KMS-11 (cell line): Measurements from ENCODE around the gene EEFSEC.

Experiments used
- H2AFZ ChIP-seq: fragments of 200-600 bp; sonication (generic); 2 replicates; pipeline ENCODE4 v1.6.1; 2016; ENCODE audit warnings: antibody characterized with exemption, mixed run types, low read depth
- H3K27ac ChIP-seq: fragments of 200-600 bp; sonication (generic); 2 replicates; pipeline ENCODE4 v1.6.1; 2016; ENCODE audit warnings: mild to moderate bottlenecking, mixed run types
- H3K27me3 ChIP-seq: fragments of 200-600 bp; sonication (generic); 2 replicates; pipeline ENCODE4 v1.6.1; 2017; ENCODE audit warnings: mild to moderate bottlenecking, low read depth, mixed run types, moderate library complexity; ENCODE audit not compliant: insufficient read depth
- H3K36me3 ChIP-seq: fragments of 200-600 bp; sonication (generic); 2 replicates; pipeline ENCODE4 v1.6.1; 2017; ENCODE audit warnings: mild to moderate bottlenecking, mixed run types; ENCODE audit not compliant: insufficient read depth
- H3K4me1 ChIP-seq: fragments of 200-600 bp; sonication (generic); 2 replicates; pipeline ENCODE4 v1.6.1; 2016; ENCODE audit warnings: mild to moderate bottlenecking, low read depth, mixed run types; ENCODE audit not compliant: poor library complexity, severe bottlenecking
- H3K4me2 ChIP-seq: fragments of 200-600 bp; sonication (generic); 2 replicates; pipeline ENCODE4 v1.7.0; 2016; ENCODE audit warnings: mild to moderate bottlenecking, mixed run types
- H3K4me3 ChIP-seq: fragments of 200-600 bp; sonication (generic); IDR thresholded peaks from 2 replicates; pipeline ENCODE4 v1.6.1; 2017; ENCODE audit warnings: low read depth, low read length, mixed read lengths; ENCODE audit not compliant: insufficient read depth
- H3K79me2 ChIP-seq: fragments of 200-600 bp; sonication (generic); 2 replicates; pipeline ENCODE4 v1.6.1; 2016; ENCODE audit warnings: low read depth, mixed run types; ENCODE audit not compliant: insufficient read depth
- H3K9ac ChIP-seq: fragments of 200-600 bp; sonication (generic); 2 replicates; pipeline ENCODE4 v1.6.1; 2016; ENCODE audit warnings: mild to moderate bottlenecking, mixed run types
- H4K20me1 ChIP-seq: fragments of 200-600 bp; sonication (generic); 2 replicates; pipeline ENCODE4 v1.6.1; 2016; ENCODE audit warnings: mild to moderate bottlenecking, mixed run types; ENCODE audit not compliant: insufficient read depth
- CTCF ChIP-seq: fragments of 200-600 bp; sonication (generic); conservative IDR thresholded peaks from 2 replicates; pipeline ENCODE4 v1.6.1; 2017; ENCODE audit warnings: low read depth, mild to moderate bottlenecking, antibody characterized with exemption, low read length, moderate library complexity, mixed read lengths

Gene EEFSEC

GRCh38 chr3:128278761-128279600 is 125.7 kb downstream of the EEFSEC start:
- Histone ChIP-seq H3K27me3 (no peaks in the 10 kb centered on the region), H3K36me3 (no peaks in the 10 kb centered on the region), H4K20me1 (no peaks in the 10 kb centered on the region), H3K4me1 (no peaks in the 10 kb centered on the region), H3K4me3 (no peak overlapping the region), H3K9ac (no peak overlapping the region), H3K79me2 (no peaks in the 10 kb centered on the region), H2AFZ (no peak overlapping the region), H3K4me2 (no peak overlapping the region), H3K27ac (no peak overlapping the region)
- no peak for TF ChIP-seq CTCF

- Histone ChIP-seq H4K20me1 (no peaks in the 10 kb centered on the region), H2AFZ (no peak overlapping the region), H3K4me2 (no peak overlapping the region), H3K27me3 (no peaks in the 10 kb centered on the region), H3K4me3 (no peak overlapping the region), H3K4me1 (no peaks in the 10 kb centered on the region), H3K36me3 (no peaks in the 10 kb centered on the region), H3K79me2 (no peaks in the 10 kb centered on the region), H3K9ac (no peak overlapping the region), H3K27ac (no peak overlapping the region)
- no peak for TF ChIP-seq CTCF
Observed at GRCh38 chr3:128279601-128279880, 126.3 kb downstream of the EEFSEC start.

GRCh38 chr3:128280481-128281052 is 127.3 kb downstream of the EEFSEC start:
- Histone ChIP-seq H2AFZ (no peak overlapping the region), H3K27ac (no peak overlapping the region), H3K36me3 (no peaks in the 10 kb centered on the region), H4K20me1 (no peaks in the 10 kb centered on the region), H3K9ac (no peak overlapping the region), H3K4me2 (no peak overlapping the region), H3K27me3 (no peaks in the 10 kb centered on the region), H3K4me1 (no peaks in the 10 kb centered on the region), H3K79me2 (no peaks in the 10 kb centered on the region), H3K4me3 (no peak overlapping the region)
- no peak for TF ChIP-seq CTCF

GRCh38 chr3:128281056-128281455 is 127.8 kb downstream of the EEFSEC start:
- no peaks in the 10 kb centered on the region for H3K27me3 ChIP-seq
- no peaks in the 10 kb centered on the region for H3K4me1 ChIP-seq
- H2AFZ ChIP-seq: no peak overlapping the region
- H3K4me2 ChIP-seq: no peak overlapping the region
- TF ChIP-seq CTCF: no peak
- no peaks in the 10 kb centered on the region for H3K36me3 ChIP-seq
- H3K4me3 ChIP-seq: no peak overlapping the region
- no peak overlapping the region for H3K9ac ChIP-seq
- no peaks in the 10 kb centered on the region for H4K20me1 ChIP-seq
- H3K27ac ChIP-seq: no peak overlapping the region
- H3K79me2 ChIP-seq: no peaks in the 10 kb centered on the region
